Smooth muscle cell of the brain vasculature (primary cell): ENCODE results near the gene EME1.

Experiments
- DNase-seq: peaks from one replicate; pipeline ENCODE4 v3.0.0-alpha.2; 2012; ENCODE audit warnings: low read depth, low spot score

Gene EME1

GRCh38 chr17:50363217-50364060, 9.6 kb upstream of the EME1 start:
- no peak for DNase-seq

GRCh38 chr17:50364061-50364458, 9.0 kb upstream of the EME1 start:
- no peak for DNase-seq

GRCh38 chr17:50364715-50365114, 8.3 kb upstream of the EME1 start:
- DNase-seq: no peak

GRCh38 chr17:50365165-50365564, 7.9 kb upstream of the EME1 start:
- DNase-seq: no peak

- DNase-seq: no peak
Observed at GRCh38 chr17:50365649-50366393, 7.2 kb upstream of the EME1 start.

- DNase-seq: no peak
Observed at GRCh38 chr17:50367401-50367800, 5.6 kb upstream of the EME1 start.

- DNase-seq: no peak
Observed at GRCh38 chr17:50370052-50370451, 3.0 kb upstream of the EME1 start.

- no peak for DNase-seq
Observed at GRCh38 chr17:50371526-50371925, 1.5 kb upstream of the EME1 start.

GRCh38 chr17:50372222-50372757, 739 bp upstream of the EME1 start:
- no peak for DNase-seq

- DNase-seq: no peak
Observed at GRCh38 chr17:50373705-50374104, 676 bp downstream of the EME1 start.

GRCh38 chr17:50375858-50376538, 3.0 kb downstream of the EME1 start:
- DNase-seq: no peak

- DNase-seq: no peak
Observed at GRCh38 chr17:50379351-50380132, 6.5 kb downstream of the EME1 start.

GRCh38 chr17:50380369-50381259, 7.6 kb downstream of the EME1 start:
- no peak for DNase-seq

GRCh38 chr17:50381260-50381815, 8.3 kb downstream of the EME1 start:
- DNase-seq: no peak

- no peak for DNase-seq
Observed at GRCh38 chr17:50381920-50382319, 8.9 kb downstream of the EME1 start.

- DNase-seq: no peak
Observed at GRCh38 chr17:50382931-50383330, 9.9 kb downstream of the EME1 start.

- no peak for DNase-seq
Observed at GRCh38 chr17:50386510-50386909, 13.5 kb downstream of the EME1 start.

- no peak for DNase-seq
Observed at GRCh38 chr17:50388728-50389127, 15.7 kb downstream of the EME1 start.

GRCh38 chr17:50389534-50389933, 16.5 kb downstream of the EME1 start:
- no peak for DNase-seq

GRCh38 chr17:50392621-50393020, 19.6 kb downstream of the EME1 start:
- no peak for DNase-seq
